Measurements from ENCODE around the gene TECPR1.

TECPR1 gene

DNA sequence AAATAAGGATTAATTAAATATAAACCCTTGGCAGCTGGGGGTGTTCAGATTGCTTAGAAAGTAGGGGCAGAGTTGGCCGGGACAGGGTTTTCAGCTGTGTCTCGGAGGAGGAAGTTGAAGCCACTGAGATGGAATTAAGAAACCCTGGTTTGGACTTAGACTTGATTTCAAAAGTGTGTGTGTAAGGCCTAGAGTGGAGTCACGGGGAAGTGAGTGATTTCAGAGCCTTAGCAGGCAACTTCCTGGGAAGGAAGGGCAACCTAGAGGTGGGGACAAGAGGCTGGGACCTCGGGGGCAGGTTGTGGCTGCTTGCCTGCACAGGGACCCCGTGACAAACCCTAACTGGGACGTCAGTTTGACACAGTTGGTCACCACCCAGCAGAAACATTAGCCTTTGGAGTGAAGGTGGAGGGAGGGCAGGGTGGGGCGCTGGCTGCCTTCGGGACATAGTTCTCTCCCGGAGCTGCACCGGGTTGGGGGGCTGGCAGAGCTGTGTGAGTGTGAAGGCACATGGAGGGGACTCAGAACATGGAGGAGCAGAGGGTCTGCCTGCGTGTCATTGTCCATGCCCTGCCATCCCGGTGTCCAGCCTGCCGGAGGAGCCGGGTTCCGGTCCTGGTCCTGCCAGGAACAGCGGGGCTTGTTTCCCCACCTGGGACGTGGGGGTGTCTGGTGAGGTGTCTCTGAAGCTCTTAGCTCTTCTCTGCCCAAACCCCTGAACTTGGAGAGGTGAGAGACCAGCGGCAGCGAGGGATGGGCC is 31.3 kb upstream of the TECPR1 start:
- no peaks in the 10 kb centered on the region for H3K27me3 ChIP-seq (replicated peaks in 2 of 5; ENCODE audit: control insufficient read depth in 4 of 5, insufficient read depth in 5 of 5, low read length in 4 of 5)
- DNase-seq, result peak in 2 of 3 donors; percentile 49 to 56
- CTCF ChIA-PET, result interaction anchor here (1.6 kb wide), 1 partner anchor 33 kb away, joined by 4 read pairs; no protein-coding TSS in a partner anchor
- 72% methylated on average over 18 of the region's 19 CpGs for WGBS (ENCODE audit: insufficient coverage)
- peak overlapping the region in 1 of 2 experiments; percentile 34 for H3K27ac ChIP-seq (ENCODE audit: insufficient read depth in 1 of 2, low read depth in 1 of 2, low read length in 2 of 2, poor library complexity in 1 of 2, severe bottlenecking in 2 of 2)
- H3K9me3 ChIP-seq (ENCODE audit: control extremely low read depth in 1 of 5, control insufficient read depth in 4 of 5, insufficient read depth in 2 of 5, low read depth in 1 of 5, low read length in 4 of 5), result no peaks in the 10 kb centered on the region
- peaks cover 9 to 69% (median 60%) of the 10 kb centered on the region in 4 experiments for H3K4me1 ChIP-seq (ENCODE audit: control extremely low read depth in 1 of 4, control insufficient read depth in 4 of 4, insufficient read depth in 4 of 4, low read length in 3 of 4)
- H3K36me3 ChIP-seq (ENCODE audit: control insufficient read depth in 4 of 4, insufficient read depth in 4 of 4, low read length in 3 of 4), result peaks cover 0 to 18% (median 3%) of the 10 kb centered on the region in 4 experiments
- peak overlapping the region in 5 of 7 experiments; percentile 75 to 84 (median 79) for H3K4me3 ChIP-seq (ENCODE audit: control insufficient read depth in 1 of 7, extremely low read depth in 1 of 7, insufficient read depth in 4 of 7, low read depth in 2 of 7, low read length in 6 of 7)
- POLR2A ChIA-PET, result no interaction called here

GRCh38 chr7:98282703-98283102 is 30.7 kb upstream of the TECPR1 start:
- CTCF ChIA-PET, result interaction anchor here (1.6 kb wide), 1 partner anchor 32 kb away, joined by 4 read pairs; no protein-coding TSS in a partner anchor
- POLR2A ChIA-PET, result no interaction called here
- Histone ChIP-seq H3K27me3 (replicated peaks in 2 of 5; ENCODE audit: control insufficient read depth in 4 of 5, insufficient read depth in 5 of 5, low read length in 4 of 5) (no peaks in the 10 kb centered on the region), H3K36me3 (ENCODE audit: control insufficient read depth in 4 of 4, insufficient read depth in 4 of 4, low read length in 3 of 4) (peaks cover 0 to 12% (median 2%) of the 10 kb centered on the region in 4 experiments), H3K27ac (ENCODE audit: insufficient read depth in 1 of 2, low read depth in 1 of 2, low read length in 2 of 2, poor library complexity in 1 of 2, severe bottlenecking in 2 of 2) (peak overlapping the region in 1 of 2 experiments; percentile 73), H3K9me3 (ENCODE audit: control extremely low read depth in 1 of 5, control insufficient read depth in 4 of 5, insufficient read depth in 2 of 5, low read depth in 1 of 5, low read length in 4 of 5) (no peaks in the 10 kb centered on the region), H3K4me1 (ENCODE audit: control extremely low read depth in 1 of 4, control insufficient read depth in 4 of 4, insufficient read depth in 4 of 4, low read length in 3 of 4) (peaks cover 9 to 63% (median 54%) of the 10 kb centered on the region in 4 experiments), H3K4me3 (ENCODE audit: control insufficient read depth in 1 of 7, extremely low read depth in 1 of 7, insufficient read depth in 4 of 7, low read depth in 2 of 7, low read length in 6 of 7) (peak overlapping the region in 6 of 7 experiments; percentile 59 to 84 (median 78))
- no peak for DNase-seq
- 76% methylated on average over 9 of the region's 16 CpGs for WGBS (ENCODE audit: insufficient coverage)

DNA sequence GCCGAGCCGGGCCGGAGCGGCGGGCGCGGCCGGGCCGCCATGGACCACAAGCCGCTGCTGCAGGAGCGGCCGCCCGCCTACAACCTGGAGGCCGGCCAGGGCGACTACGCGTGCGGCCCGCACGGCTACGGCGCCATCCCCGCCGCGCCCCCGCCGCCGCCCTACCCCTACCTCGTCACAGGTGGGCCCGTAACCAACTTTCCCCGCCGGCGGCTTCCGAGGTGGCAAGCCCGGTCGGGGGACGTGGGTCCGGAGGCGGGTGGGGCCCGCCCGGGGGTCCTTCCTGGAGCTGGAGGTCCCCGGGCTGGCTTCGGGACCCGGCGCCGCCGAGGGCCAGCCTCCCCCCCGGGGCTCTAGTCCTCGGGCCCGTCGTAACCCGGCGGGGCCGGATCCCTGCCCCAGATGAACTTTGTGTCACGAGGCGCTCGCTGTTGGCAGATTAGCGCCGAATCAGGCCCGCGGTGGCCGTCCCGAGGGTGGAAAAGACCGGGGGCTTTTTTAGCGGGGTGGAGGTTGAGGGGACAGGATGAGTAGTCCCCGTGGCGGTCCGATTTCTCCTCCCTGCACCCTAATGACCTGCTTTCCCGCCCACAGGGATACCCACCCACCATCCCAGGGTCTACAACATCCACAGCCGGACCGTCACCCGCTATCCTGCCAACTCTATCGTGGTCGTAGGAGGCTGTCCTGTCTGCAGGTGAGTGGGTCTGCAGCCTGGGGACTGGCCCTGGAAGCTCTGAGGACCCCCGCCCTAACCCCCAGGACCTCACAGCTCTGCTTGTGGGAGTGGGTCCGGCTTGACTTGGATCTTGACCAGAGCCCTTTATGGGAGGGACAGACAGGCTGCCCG is 29.9 kb upstream of the TECPR1 start:
- no peaks in the 10 kb centered on the region for H3K9me3 ChIP-seq (ENCODE audit: control extremely low read depth in 1 of 5, control insufficient read depth in 4 of 5, insufficient read depth in 2 of 5, low read depth in 1 of 5, low read length in 4 of 5)
- H3K36me3 ChIP-seq (ENCODE audit: control insufficient read depth in 4 of 4, insufficient read depth in 4 of 4, low read length in 3 of 4), result peaks cover 0 to 9% (median under 1%) of the 10 kb centered on the region in 4 experiments
- 2% methylated on average over 69 of the region's 77 CpGs for WGBS (ENCODE audit: insufficient coverage)
- POLR2A ChIA-PET, result no interaction called here
- H3K4me1 ChIP-seq (ENCODE audit: control extremely low read depth in 1 of 4, control insufficient read depth in 4 of 4, insufficient read depth in 4 of 4, low read length in 3 of 4), result peaks cover 9 to 56% (median 49%) of the 10 kb centered on the region in 4 experiments
- H3K27ac ChIP-seq (ENCODE audit: insufficient read depth in 1 of 2, low read depth in 1 of 2, low read length in 2 of 2, poor library complexity in 1 of 2, severe bottlenecking in 2 of 2), result peak overlapping the region in 1 of 2 experiments; percentile 73
- no peaks in the 10 kb centered on the region for H3K27me3 ChIP-seq (replicated peaks in 2 of 5; ENCODE audit: control insufficient read depth in 4 of 5, insufficient read depth in 5 of 5, low read length in 4 of 5)
- DNase-seq, result peak in 1 of 3 donors; percentile 34
- peak overlapping the region; percentile 46 to 84 (median 77) for H3K4me3 ChIP-seq (ENCODE audit: control insufficient read depth in 1 of 7, extremely low read depth in 1 of 7, insufficient read depth in 4 of 7, low read depth in 2 of 7, low read length in 6 of 7)
- CTCF ChIA-PET, result no interaction called here

DNA sequence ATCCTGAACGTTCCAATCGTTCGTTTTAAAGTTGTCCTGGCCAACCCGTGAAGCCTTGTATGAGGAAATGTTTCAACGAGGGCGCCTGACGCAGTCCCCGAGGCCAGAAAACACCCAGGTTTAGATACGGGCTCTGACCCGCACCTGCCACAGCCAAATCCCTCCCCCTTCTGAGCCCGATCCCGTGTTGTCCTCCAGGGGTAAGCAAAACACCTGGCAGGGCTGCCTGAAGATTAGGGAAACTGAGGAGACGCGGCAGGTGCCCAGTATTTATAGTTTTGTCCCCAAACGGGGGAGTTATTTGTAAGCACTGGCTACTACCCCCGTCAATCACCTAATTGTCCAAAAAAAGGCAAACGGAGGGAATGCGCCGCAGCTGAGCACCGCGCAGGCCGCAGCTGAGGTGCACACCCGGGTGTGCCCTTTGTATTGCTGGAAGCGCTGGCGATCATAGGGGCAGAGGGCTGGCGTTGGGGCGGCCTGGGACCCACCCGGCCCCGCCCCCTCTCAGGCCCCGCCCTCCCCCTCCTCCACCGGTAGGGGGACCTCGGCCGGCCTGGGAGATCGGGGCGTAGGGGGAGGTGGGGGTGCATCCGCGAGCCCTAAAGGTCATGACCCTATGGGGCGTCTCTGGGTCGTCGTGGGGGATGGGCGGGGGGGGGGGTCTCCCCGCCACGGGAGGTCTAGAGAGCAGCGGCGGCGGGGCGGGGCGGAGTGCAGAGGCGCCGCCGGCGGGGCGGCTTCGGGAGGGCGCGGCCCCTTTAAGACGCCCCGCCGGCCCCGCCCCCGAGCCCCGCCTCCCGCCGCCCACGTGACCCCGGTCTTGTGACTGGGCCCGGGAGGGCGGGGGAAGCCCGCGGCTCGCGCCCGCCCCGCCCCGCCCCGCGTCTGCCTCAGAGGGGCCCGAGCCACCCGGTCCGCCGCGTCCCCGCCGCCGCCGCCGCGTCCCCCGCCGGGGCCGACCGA is 29.0 kb upstream of the TECPR1 start, which contains the start of gene BRI3:
BRI3 (plus strand) TSS at position 896 of the 966 bp plus-strand sequence. CDS start 110 bp downstream, outside the sequence.
- H3K27ac ChIP-seq (ENCODE audit: insufficient read depth in 1 of 2, low read depth in 1 of 2, low read length in 2 of 2, poor library complexity in 1 of 2, severe bottlenecking in 2 of 2), result peak within 1 kb of the TSS in 1 of 2 experiments; percentile 77
- peaks cover 0 to 9% (median 0%) of the 10 kb centered on the region in 4 experiments for H3K36me3 ChIP-seq (ENCODE audit: control insufficient read depth in 4 of 4, insufficient read depth in 4 of 4, low read length in 3 of 4)
- H3K9me3 ChIP-seq (ENCODE audit: control extremely low read depth in 1 of 5, control insufficient read depth in 4 of 5, insufficient read depth in 2 of 5, low read depth in 1 of 5, low read length in 4 of 5), result no peaks in the 10 kb centered on the region
- no peaks in the 10 kb centered on the region for H3K27me3 ChIP-seq (replicated peaks in 2 of 5; ENCODE audit: control insufficient read depth in 4 of 5, insufficient read depth in 5 of 5, low read length in 4 of 5)
- peak within 1 kb of the TSS; percentile 46 to 88 (median 77) for H3K4me3 ChIP-seq (ENCODE audit: control insufficient read depth in 1 of 7, extremely low read depth in 1 of 7, insufficient read depth in 4 of 7, low read depth in 2 of 7, low read length in 6 of 7)
- POLR2A ChIA-PET, result no interaction called here
- 0% methylated on average over 40 of the region's 92 CpGs for WGBS (ENCODE audit: insufficient coverage)
- CTCF ChIA-PET, result interaction anchor here (0.9 kb wide), 1 partner anchor 15 kb away, joined by 4 read pairs; no protein-coding TSS in a partner anchor
- peaks cover 9 to 48% (median 46%) of the 10 kb centered on the region in 4 experiments for H3K4me1 ChIP-seq (ENCODE audit: control extremely low read depth in 1 of 4, control insufficient read depth in 4 of 4, insufficient read depth in 4 of 4, low read length in 3 of 4)
- DNase-seq, result peak; percentile 86 to 93 (median 92)

DNA sequence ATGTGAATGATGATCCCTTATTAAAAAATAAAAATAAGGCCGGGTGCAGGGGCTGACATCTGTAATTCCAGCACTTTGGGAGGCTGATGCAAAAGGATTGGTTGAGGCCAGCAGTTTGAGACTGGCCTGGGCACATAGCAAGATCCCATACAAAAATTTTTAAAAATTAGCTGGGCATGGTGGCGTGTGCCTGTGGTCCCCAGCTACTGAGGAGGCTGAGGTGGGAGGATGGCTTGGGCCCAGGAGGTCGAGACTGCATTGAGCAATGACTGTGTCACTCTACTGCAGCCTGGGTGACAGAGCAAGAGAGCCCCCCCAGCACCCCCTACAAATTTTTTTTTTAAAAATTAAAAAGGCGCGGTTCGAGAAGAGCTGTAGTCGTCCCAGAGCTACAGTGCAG is 28.3 kb upstream of the TECPR1 start:
- peak in 1 of 3 donors; percentile 17 for DNase-seq
- Histone ChIP-seq H3K9me3 (ENCODE audit: control extremely low read depth in 1 of 5, control insufficient read depth in 4 of 5, insufficient read depth in 2 of 5, low read depth in 1 of 5, low read length in 4 of 5) (no peaks in the 10 kb centered on the region), H3K4me1 (ENCODE audit: control extremely low read depth in 1 of 4, control insufficient read depth in 4 of 4, insufficient read depth in 4 of 4, low read length in 3 of 4) (peaks cover 9 to 41% (median 40%) of the 10 kb centered on the region in 4 experiments), H3K27me3 (replicated peaks in 2 of 5; ENCODE audit: control insufficient read depth in 4 of 5, insufficient read depth in 5 of 5, low read length in 4 of 5) (no peaks in the 10 kb centered on the region), H3K27ac (ENCODE audit: insufficient read depth in 1 of 2, low read depth in 1 of 2, low read length in 2 of 2, poor library complexity in 1 of 2, severe bottlenecking in 2 of 2) (no peak overlapping the region), H3K4me3 (ENCODE audit: control insufficient read depth in 1 of 7, extremely low read depth in 1 of 7, insufficient read depth in 4 of 7, low read depth in 2 of 7, low read length in 6 of 7) (peak overlapping the region in 6 of 7 experiments; percentile 69 to 88 (median 72)), H3K36me3 (ENCODE audit: control insufficient read depth in 4 of 4, insufficient read depth in 4 of 4, low read length in 3 of 4) (peaks cover 0 to 8% (median 0%) of the 10 kb centered on the region in 4 experiments)
- POLR2A ChIA-PET, result no interaction called here
- WGBS (ENCODE audit: insufficient coverage), result 51% methylated on average over 5 of the region's 7 CpGs
- CTCF ChIA-PET, result interaction anchor here (0.9 to 1.5 kb wide), 2 partner anchors 13 to 14 kb away, joined by 4 to 5 read pairs; no protein-coding TSS in a partner anchor

- no peaks in the 10 kb centered on the region for H3K27me3 ChIP-seq (replicated peaks in 2 of 5; ENCODE audit: control insufficient read depth in 4 of 5, insufficient read depth in 5 of 5, low read length in 4 of 5)
- H3K27ac ChIP-seq (ENCODE audit: insufficient read depth in 1 of 2, low read depth in 1 of 2, low read length in 2 of 2, poor library complexity in 1 of 2, severe bottlenecking in 2 of 2), result no peak overlapping the region
- ChIA-PET CTCF (interaction anchor here (1.5 kb wide), 1 partner anchor 11 kb away, joined by 5 read pairs; no protein-coding TSS in a partner anchor), POLR2A (no interaction called here)
- 90% methylated on average over 4 of the region's 4 CpGs for WGBS (ENCODE audit: insufficient coverage)
- H3K4me1 ChIP-seq (ENCODE audit: control extremely low read depth in 1 of 4, control insufficient read depth in 4 of 4, insufficient read depth in 4 of 4, low read length in 3 of 4), result peaks cover 9 to 28% (median 27%) of the 10 kb centered on the region in 4 experiments
- H3K36me3 ChIP-seq (ENCODE audit: control insufficient read depth in 4 of 4, insufficient read depth in 4 of 4, low read length in 3 of 4), result peaks cover 0 to 2% (median 0%) of the 10 kb centered on the region in 4 experiments
- H3K9me3 ChIP-seq (ENCODE audit: control extremely low read depth in 1 of 5, control insufficient read depth in 4 of 5, insufficient read depth in 2 of 5, low read depth in 1 of 5, low read length in 4 of 5), result no peaks in the 10 kb centered on the region
- DNase-seq, result no peak
- H3K4me3 ChIP-seq (ENCODE audit: control insufficient read depth in 1 of 7, extremely low read depth in 1 of 7, insufficient read depth in 4 of 7, low read depth in 2 of 7, low read length in 6 of 7), result no peak overlapping the region
Measured at GRCh38 chr7:98278936-98279335, 26.9 kb upstream of the TECPR1 start.

All from common myeloid progenitor, CD34-positive (primary cell).